ENCODE measurements around the gene ART3. TPM values are rescaled to one million over a fixed set of nuclear protein-coding genes. Genes with fewer than 3 reads are reported as not detected.

ART3 gene
- total and polyA plus RNA-seq, 4 donors = 0.68 to 0.81 TPM; not detected in 2

DNA sequence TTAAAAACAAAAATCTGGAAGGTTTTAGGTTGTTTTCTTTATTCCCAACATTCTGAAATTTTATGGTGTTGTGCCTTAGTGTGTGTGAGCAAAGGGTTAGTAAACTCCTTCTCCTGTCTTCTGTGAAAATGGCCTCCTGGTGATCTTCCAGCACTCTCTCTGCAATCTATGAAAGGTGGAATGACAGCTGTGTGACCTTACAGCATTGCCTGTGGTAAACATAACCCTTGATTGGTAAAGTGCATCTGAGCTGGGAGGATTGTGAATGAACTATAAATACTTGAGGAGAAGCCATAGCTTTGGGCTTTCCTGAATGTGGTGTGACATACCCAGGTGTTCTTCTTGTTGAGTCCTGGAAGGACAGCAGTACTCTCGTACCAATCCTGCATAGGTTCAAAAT, 10.0 kb downstream of the ART3 start:
- ATAC-seq (ENCODE audit: low FRiP score) = no peak
- no peaks in the 10 kb centered on the region for H3K4me1 ChIP-seq (ENCODE audit: control insufficient read depth in 1 of 2, insufficient read depth in 2 of 2, low read length in 2 of 2)
- H3K27ac ChIP-seq (ENCODE audit: low read depth in 1 of 2, low read length in 2 of 2) = no peak overlapping the region
- no peak overlapping the region for H3K4me3 ChIP-seq (ENCODE audit: low read length in 2 of 2)
- H3K36me3 ChIP-seq (ENCODE audit: control insufficient read depth in 1 of 2, insufficient read depth in 2 of 2, low read length in 1 of 2) = no peaks in the 10 kb centered on the region
- 86 to 93% methylated on average over 1 of the region's 1 CpG for WGBS, 2 donors
- H3K9me3 ChIP-seq (ENCODE audit: control insufficient read depth, low read length) = no peaks in the 10 kb centered on the region
- H3K27me3 ChIP-seq (ENCODE audit: control insufficient read depth in 1 of 2, insufficient read depth in 2 of 2, low read length in 1 of 2) = no peaks in the 10 kb centered on the region
- DNase-seq = no peak
- intact Hi-C loops (cut with DNase I) = no loop called here

DNA sequence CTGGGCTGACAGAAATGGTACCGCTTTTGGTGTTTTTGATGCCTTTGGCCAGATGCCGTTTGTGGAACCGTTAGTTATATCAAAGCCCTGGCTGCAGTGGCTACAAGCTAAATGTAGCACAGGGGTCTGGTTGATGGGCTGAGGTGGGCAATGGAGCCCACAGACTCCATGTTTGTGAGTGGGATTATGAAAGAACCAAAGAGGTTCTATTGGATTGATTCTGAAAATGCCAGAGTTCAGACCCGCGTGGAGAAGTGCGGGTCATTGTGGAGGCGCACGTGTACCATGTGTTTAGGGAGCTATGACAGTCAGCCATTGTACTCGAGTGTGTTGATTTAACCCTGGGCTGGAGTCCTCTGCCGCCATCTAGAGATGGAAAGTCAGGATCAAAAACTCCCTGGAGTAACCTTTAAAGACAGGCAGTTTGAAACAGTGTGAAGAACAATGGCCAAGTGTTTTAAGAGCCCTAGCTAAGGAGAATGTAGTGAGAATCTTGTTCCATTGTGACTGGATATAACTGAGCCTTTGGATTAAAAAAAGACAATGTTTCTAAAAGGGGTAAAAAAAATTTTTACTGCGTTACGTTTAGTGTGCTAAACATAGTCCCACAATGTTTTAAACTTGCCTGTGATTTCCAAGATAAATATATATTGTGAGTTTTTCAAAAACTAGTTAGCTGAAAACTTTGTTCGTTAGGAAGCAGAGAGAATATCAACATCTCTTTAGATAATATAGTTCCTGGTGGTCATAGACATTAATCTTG, 12.7 kb downstream of the ART3 start:
- ATAC-seq (ENCODE audit: low FRiP score) = peak; percentile 67
- Histone ChIP-seq H3K4me1 (ENCODE audit: control insufficient read depth in 1 of 2, insufficient read depth in 2 of 2, low read length in 2 of 2) (no peaks in the 10 kb centered on the region), H3K4me3 (ENCODE audit: low read length in 2 of 2) (no peak overlapping the region), H3K36me3 (ENCODE audit: control insufficient read depth in 1 of 2, insufficient read depth in 2 of 2, low read length in 1 of 2) (no peaks in the 10 kb centered on the region), H3K27me3 (ENCODE audit: control insufficient read depth in 1 of 2, insufficient read depth in 2 of 2, low read length in 1 of 2) (no peaks in the 10 kb centered on the region), H3K27ac (ENCODE audit: low read depth in 1 of 2, low read length in 2 of 2) (no peak overlapping the region), H3K9me3 (ENCODE audit: control insufficient read depth, low read length) (no peaks in the 10 kb centered on the region)
- DNase-seq = no peak
- 4% methylated on average over 13 of the region's 13 CpGs for WGBS, 2 donors
- intact Hi-C loops (cut with DNase I) = no loop called here

DNA sequence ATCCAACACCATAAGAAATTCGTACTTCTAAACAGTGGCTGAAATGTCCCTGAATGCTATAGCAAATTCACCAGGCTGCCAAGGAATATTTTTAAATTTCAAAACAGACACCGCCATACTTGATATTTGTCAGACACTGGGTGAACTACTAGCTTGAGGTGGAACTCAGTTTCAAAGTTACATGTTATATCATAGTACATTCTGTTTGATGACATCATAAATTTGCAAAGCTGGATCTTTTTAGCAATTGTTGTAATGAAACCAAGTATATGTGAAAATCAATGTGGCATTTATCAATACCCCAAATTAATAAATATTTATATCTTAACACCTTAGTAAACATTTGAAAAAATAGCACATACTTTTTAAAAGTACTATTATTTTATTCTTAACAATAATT, 14.2 kb downstream of the ART3 start:
- WGBS, 2 donors = 92 to 95% methylated on average over 2 of the region's 2 CpGs
- H3K4me3 ChIP-seq (ENCODE audit: low read length in 2 of 2) = no peak overlapping the region
- DNase-seq (no peak), ATAC-seq (ENCODE audit: low FRiP score) (no peak)
- no peaks in the 10 kb centered on the region for H3K36me3 ChIP-seq (ENCODE audit: control insufficient read depth in 1 of 2, insufficient read depth in 2 of 2, low read length in 1 of 2)
- no peaks in the 10 kb centered on the region for H3K4me1 ChIP-seq (ENCODE audit: control insufficient read depth in 1 of 2, insufficient read depth in 2 of 2, low read length in 2 of 2)
- peaks cover 1% of the 10 kb centered on the region for H3K9me3 ChIP-seq (ENCODE audit: control insufficient read depth, low read length)
- H3K27me3 ChIP-seq (ENCODE audit: control insufficient read depth in 1 of 2, insufficient read depth in 2 of 2, low read length in 1 of 2) = no peaks in the 10 kb centered on the region
- H3K27ac ChIP-seq (ENCODE audit: low read depth in 1 of 2, low read length in 2 of 2) = no peak overlapping the region
- intact Hi-C loops (cut with DNase I) = no loop called here

DNA sequence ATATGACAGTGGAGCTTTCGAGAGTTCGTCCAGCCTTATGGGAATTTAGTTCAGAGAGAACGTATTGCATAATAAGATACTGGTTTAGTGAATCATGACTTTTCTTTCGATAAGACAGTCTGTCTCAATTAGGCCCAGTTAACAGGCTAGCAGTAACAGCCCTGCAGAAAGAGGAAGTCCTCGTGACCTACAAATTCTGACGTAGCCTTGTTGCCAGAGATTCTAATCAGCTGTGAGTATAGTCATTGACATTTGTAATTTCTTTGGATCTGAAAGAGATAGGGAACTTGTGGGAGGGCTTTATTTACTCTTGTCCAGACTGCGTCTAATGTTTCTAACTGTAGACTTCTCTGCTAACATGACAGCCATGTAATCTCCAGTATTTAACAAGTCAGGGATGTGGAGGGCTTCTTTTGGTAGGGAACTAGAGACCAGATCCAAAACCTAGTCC, 15.8 kb downstream of the ART3 start:
- Histone ChIP-seq H3K4me1 (ENCODE audit: control insufficient read depth in 1 of 2, insufficient read depth in 2 of 2, low read length in 2 of 2) (no peaks in the 10 kb centered on the region), H3K27me3 (ENCODE audit: control insufficient read depth in 1 of 2, insufficient read depth in 2 of 2, low read length in 1 of 2) (no peaks in the 10 kb centered on the region), H3K4me3 (ENCODE audit: low read length in 2 of 2) (no peak overlapping the region), H3K9me3 (ENCODE audit: control insufficient read depth, low read length) (peaks cover 1% of the 10 kb centered on the region), H3K36me3 (ENCODE audit: control insufficient read depth in 1 of 2, insufficient read depth in 2 of 2, low read length in 1 of 2) (no peaks in the 10 kb centered on the region), H3K27ac (ENCODE audit: low read depth in 1 of 2, low read length in 2 of 2) (no peak overlapping the region)
- 73 to 77% methylated on average over 7 of the region's 7 CpGs for WGBS, 2 donors
- peak in 1 of 2 donors; percentile 51 for DNase-seq
- ATAC-seq (ENCODE audit: low FRiP score) = peak; percentile 59
- intact Hi-C loops (cut with DNase I) = no loop called here

DNA sequence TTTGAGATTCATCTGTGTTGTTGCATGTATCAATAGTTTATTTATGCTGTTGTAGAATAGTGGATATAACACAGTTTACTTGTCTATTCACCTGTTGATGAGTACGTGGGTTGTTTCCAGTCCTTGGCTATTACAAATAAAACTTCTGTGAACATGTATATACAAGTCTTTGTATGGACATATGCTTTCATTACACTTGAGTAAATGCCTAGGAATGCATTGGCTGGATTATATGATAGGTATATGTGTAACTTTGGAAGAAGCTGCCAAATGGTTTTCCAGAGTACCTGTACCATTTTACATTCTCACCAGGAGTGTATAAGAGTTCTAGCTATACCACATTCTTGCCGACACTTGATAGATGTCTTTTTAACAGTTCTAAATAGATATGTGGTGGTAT, 16.5 kb downstream of the ART3 start:
- H3K9me3 ChIP-seq (ENCODE audit: control insufficient read depth, low read length) = peaks cover 1% of the 10 kb centered on the region
- no peak overlapping the region for H3K27ac ChIP-seq (ENCODE audit: low read depth in 1 of 2, low read length in 2 of 2)
- ATAC-seq (ENCODE audit: low FRiP score) (no peak), DNase-seq (no peak)
- no peaks in the 10 kb centered on the region for H3K4me1 ChIP-seq (ENCODE audit: control insufficient read depth in 1 of 2, insufficient read depth in 2 of 2, low read length in 2 of 2)
- intact Hi-C loops (cut with DNase I) = no loop called here
- no peaks in the 10 kb centered on the region for H3K27me3 ChIP-seq (ENCODE audit: control insufficient read depth in 1 of 2, insufficient read depth in 2 of 2, low read length in 1 of 2)
- no peak overlapping the region for H3K4me3 ChIP-seq (ENCODE audit: low read length in 2 of 2)
- H3K36me3 ChIP-seq (ENCODE audit: control insufficient read depth in 1 of 2, insufficient read depth in 2 of 2, low read length in 1 of 2) = no peaks in the 10 kb centered on the region
- WGBS, 2 donors = 87 to 88% methylated on average over 2 of the region's 2 CpGs

DNA sequence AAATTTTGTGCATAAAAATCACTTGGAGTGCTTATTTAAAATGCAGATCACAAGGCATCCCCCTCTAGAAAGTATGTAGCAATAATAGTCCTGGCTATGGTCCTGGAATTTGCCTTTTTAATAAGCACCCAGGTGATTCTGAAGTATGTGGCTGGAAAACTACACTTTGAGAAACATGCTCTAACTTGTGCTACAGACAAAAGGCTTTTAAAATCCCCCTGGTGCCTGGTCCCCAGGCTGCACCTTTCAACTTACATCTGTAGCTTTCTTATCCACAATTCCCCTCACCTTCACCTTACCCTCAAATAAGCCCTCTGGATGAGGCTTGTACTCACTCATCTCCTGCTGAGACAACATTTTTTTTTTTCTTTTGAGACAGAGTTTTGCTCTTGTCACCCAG, 21.1 kb downstream of the ART3 start:
- no peaks in the 10 kb centered on the region for H3K36me3 ChIP-seq (ENCODE audit: control insufficient read depth in 1 of 2, insufficient read depth in 2 of 2, low read length in 1 of 2)
- no peaks in the 10 kb centered on the region for H3K27me3 ChIP-seq (ENCODE audit: control insufficient read depth in 1 of 2, insufficient read depth in 2 of 2, low read length in 1 of 2)
- H3K9me3 ChIP-seq (ENCODE audit: control insufficient read depth, low read length) = peaks cover 1% of the 10 kb centered on the region
- no peak overlapping the region for H3K27ac ChIP-seq (ENCODE audit: low read depth in 1 of 2, low read length in 2 of 2)
- ATAC-seq (ENCODE audit: low FRiP score) (no peak), DNase-seq (no peak)
- H3K4me1 ChIP-seq (ENCODE audit: control insufficient read depth in 1 of 2, insufficient read depth in 2 of 2, low read length in 2 of 2) = no peaks in the 10 kb centered on the region
- no peak overlapping the region for H3K4me3 ChIP-seq (ENCODE audit: low read length in 2 of 2)
- intact Hi-C loops (cut with DNase I) = no loop called here

DNA sequence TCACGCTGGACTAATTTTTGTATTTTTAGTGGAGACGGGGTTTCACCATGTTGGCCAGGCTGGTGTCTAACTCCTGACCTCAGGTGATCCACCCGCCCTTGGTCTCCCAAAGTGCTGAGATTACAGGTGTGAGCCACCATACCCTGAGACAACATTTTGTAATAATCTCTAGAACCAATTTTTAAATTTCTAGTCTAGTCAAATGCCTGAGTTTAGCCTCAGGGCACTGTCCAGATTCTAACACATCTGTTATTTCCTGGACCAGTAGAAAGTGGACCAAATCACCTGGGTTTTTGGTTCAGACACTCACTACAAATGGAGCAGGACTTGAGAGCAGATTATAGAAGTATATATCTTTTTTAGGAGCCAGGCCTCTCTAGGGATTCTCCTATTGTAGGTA, 21.6 kb downstream of the ART3 start:
- Histone ChIP-seq H3K9me3 (ENCODE audit: control insufficient read depth, low read length) (peaks cover 1% of the 10 kb centered on the region), H3K27ac (ENCODE audit: low read depth in 1 of 2, low read length in 2 of 2) (no peak overlapping the region), H3K36me3 (ENCODE audit: control insufficient read depth in 1 of 2, insufficient read depth in 2 of 2, low read length in 1 of 2) (no peaks in the 10 kb centered on the region), H3K4me1 (ENCODE audit: control insufficient read depth in 1 of 2, insufficient read depth in 2 of 2, low read length in 2 of 2) (no peaks in the 10 kb centered on the region), H3K4me3 (ENCODE audit: low read length in 2 of 2) (no peak overlapping the region), H3K27me3 (ENCODE audit: control insufficient read depth in 1 of 2, insufficient read depth in 2 of 2, low read length in 1 of 2) (no peaks in the 10 kb centered on the region)
- no peak for DNase-seq
- intact Hi-C loops (cut with DNase I) = no loop called here
- ATAC-seq (ENCODE audit: low FRiP score) = no peak
- WGBS, 2 donors = 94 to 97% methylated on average over 3 of the region's 3 CpGs

DNA sequence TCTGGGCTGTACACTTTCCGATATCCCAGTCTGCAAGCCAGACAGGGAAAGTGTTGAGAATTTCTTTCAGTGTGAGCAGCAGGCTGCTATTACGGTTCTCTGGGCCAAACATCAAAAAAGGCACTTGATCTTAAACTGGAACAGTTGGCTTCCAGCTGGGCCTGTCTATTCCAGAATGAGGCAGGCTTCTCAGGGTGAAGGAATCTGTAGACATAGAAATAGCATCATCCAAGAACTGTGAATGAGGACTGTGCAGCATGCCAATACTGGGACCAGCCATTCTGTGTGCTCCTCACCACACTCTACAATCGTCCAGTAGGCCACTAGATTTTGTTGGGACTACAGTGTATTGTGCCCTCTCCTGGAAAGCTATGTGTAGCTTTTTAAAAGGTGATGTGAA, 31.1 kb downstream of the ART3 start:
- 47 to 48% methylated on average over 3 of the region's 3 CpGs for whole genome bisulfite sequencing, 2 donors
- ATAC-seq (ENCODE audit: low FRiP score) = no peak

DNA sequence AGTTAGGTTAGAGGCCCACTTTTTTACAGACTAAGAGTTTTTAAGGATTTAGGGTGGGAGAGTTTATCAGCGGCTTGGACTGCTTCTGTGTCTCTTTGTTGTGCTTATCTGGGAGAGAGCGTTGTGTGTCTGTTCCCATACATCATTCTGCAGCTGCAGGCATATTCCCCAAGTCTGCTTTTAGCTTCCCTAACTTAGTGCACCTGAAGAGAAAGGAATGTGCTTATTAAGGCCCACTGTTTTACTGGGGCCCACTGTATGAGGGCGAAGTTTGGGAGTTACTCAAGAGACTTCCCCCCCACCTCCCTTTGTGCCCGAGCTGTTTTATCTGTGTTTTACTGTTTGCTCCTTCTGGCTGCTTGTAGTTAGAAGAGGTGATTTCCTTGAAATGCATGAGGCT, 31.9 kb downstream of the ART3 start:
- H3K4me3 ChIP-seq (ENCODE audit: low read length in 2 of 2) = no peak overlapping the region
- H3K9me3 ChIP-seq (ENCODE audit: control insufficient read depth, low read length) = no peaks in the 10 kb centered on the region
- H3K27me3 ChIP-seq (ENCODE audit: control insufficient read depth in 1 of 2, insufficient read depth in 2 of 2, low read length in 1 of 2) = no peaks in the 10 kb centered on the region
- DNase-seq = no peak
- 67 to 72% methylated on average over 4 of the region's 4 CpGs for WGBS, 2 donors
- H3K4me1 ChIP-seq (ENCODE audit: control insufficient read depth in 1 of 2, insufficient read depth in 2 of 2, low read length in 2 of 2) = no peaks in the 10 kb centered on the region
- no peaks in the 10 kb centered on the region for H3K36me3 ChIP-seq (ENCODE audit: control insufficient read depth in 1 of 2, insufficient read depth in 2 of 2, low read length in 1 of 2)
- ATAC-seq (ENCODE audit: low FRiP score) = no peak
- H3K27ac ChIP-seq (ENCODE audit: low read depth in 1 of 2, low read length in 2 of 2) = no peak overlapping the region
- intact Hi-C loops (cut with DNase I) = no loop called here

More for the DNA sequence above, 31.1 kb downstream of the ART3 start:
- intact Hi-C loops (cut with DNase I) = no loop called here
- Histone ChIP-seq H3K36me3 (ENCODE audit: control insufficient read depth in 1 of 2, insufficient read depth in 2 of 2, low read length in 1 of 2) (no peaks in the 10 kb centered on the region), H3K27ac (ENCODE audit: low read depth in 1 of 2, low read length in 2 of 2) (no peak overlapping the region), H3K4me1 (ENCODE audit: control insufficient read depth in 1 of 2, insufficient read depth in 2 of 2, low read length in 2 of 2) (no peaks in the 10 kb centered on the region), H3K4me3 (ENCODE audit: low read length in 2 of 2) (no peak overlapping the region), H3K27me3 (ENCODE audit: control insufficient read depth in 1 of 2, insufficient read depth in 2 of 2, low read length in 1 of 2) (no peaks in the 10 kb centered on the region), H3K9me3 (ENCODE audit: control insufficient read depth, low read length) (no peaks in the 10 kb centered on the region)
- no peak for DNase-seq

Data from aorta (tissue), 5 donors.